Nephron progenitor cell (in vitro differentiated cells): ENCODE data around the gene IL17RB.

Experiments used
- DNase-seq: peaks from one replicate; pipeline ENCODE4 v3.0.0; 2021
- H3K27ac Mint-ChIP-seq: 2 replicates; pipeline ENCODE4 v1.8.0; 2021; ENCODE audit warnings: mild to moderate bottlenecking, moderate library complexity, mixed read lengths
- H3K27me3 Mint-ChIP-seq: 2 replicates; pipeline ENCODE4 v1.8.0; 2021; ENCODE audit warnings: mild to moderate bottlenecking, low read depth, mixed read lengths; ENCODE audit not compliant: poor library complexity
- H3K36me3 Mint-ChIP-seq: 2 replicates; pipeline ENCODE4 v1.8.0; 2021; ENCODE audit warnings: low read depth, mixed read lengths
- H3K4me1 Mint-ChIP-seq: 2 replicates; pipeline ENCODE4 v1.8.0; 2021; ENCODE audit warnings: mixed read lengths
- H3K4me3 Mint-ChIP-seq: 2 replicates; pipeline ENCODE4 v1.8.0; 2021; ENCODE audit warnings: mild to moderate bottlenecking, moderate library complexity, mixed read lengths
- H3K9me3 Mint-ChIP-seq: 2 replicates; pipeline ENCODE4 v1.8.0; 2021; ENCODE audit warnings: mild to moderate bottlenecking, moderate library complexity, mixed read lengths
- TF ChIP-seq, protein P1 (sequence below): fragments of 200-600 bp; sonication (generic); IDR thresholded peaks from 2 replicates; pipeline ENCODE4 v1.5.0; 2021; ENCODE audit warnings: antibody characterized with exemption

IL17RB gene

DNA sequence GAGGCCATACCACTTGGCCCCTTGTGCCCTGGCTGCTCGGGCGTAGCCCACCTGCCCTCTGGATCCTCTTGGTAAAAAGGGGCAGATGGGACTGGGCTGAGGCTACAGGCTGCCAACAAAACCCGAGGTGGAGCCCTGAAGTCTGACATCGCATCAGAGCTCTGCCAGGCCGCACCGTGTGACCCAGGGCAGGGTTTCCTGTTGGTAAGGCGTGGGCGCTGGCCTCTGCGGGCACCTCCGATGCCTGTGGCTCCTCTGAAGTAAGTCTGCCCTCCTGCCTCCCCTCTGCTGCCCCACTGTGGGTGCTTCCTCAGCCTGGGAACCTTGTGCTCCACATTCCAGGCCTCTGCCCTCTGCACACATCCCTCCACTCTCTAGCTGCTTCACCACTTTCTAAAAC, 9.0 kb upstream of the IL17RB start:
- TF ChIP-seq, protein P1, sequence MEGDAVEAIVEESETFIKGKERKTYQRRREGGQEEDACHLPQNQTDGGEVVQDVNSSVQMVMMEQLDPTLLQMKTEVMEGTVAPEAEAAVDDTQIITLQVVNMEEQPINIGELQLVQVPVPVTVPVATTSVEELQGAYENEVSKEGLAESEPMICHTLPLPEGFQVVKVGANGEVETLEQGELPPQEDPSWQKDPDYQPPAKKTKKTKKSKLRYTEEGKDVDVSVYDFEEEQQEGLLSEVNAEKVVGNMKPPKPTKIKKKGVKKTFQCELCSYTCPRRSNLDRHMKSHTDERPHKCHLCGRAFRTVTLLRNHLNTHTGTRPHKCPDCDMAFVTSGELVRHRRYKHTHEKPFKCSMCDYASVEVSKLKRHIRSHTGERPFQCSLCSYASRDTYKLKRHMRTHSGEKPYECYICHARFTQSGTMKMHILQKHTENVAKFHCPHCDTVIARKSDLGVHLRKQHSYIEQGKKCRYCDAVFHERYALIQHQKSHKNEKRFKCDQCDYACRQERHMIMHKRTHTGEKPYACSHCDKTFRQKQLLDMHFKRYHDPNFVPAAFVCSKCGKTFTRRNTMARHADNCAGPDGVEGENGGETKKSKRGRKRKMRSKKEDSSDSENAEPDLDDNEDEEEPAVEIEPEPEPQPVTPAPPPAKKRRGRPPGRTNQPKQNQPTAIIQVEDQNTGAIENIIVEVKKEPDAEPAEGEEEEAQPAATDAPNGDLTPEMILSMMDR, result no peak
- Mint-ChIP-seq H3K27me3 (peaks cover 3% of the 10 kb centered on the region), H3K4me1 (no peaks in the 10 kb centered on the region), H3K4me3 (no peak overlapping the region), H3K36me3 (no peaks in the 10 kb centered on the region), H3K27ac (no peak overlapping the region), H3K9me3 (no peaks in the 10 kb centered on the region)
- no peak for DNase-seq

DNA sequence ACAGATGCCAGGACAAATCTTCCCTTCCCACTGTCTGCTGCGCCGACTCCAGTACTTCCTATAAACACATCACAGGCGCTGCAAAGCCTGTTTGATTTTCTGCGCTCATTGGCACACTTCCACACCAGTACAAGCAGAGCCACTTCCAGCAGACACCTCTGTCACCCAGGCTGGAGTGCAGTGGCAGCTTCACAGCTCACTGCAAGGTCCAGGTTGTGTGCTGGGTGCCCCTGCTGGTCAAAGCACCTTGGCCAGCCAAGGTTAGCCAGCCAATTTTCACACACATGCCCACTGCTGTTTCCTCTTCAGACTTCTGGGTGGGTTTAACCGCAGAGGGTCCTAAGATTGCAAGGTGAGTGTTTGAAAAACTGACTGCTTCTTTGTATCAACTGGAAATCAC, 5.1 kb upstream of the IL17RB start:
- DNase-seq, result no peak

GRCh38 chr3:53842436-53843194, 3.8 kb upstream of the IL17RB start:
- Mint-ChIP-seq H3K36me3 (no peaks in the 10 kb centered on the region), H3K27me3 (peaks cover 33% of the 10 kb centered on the region), H3K9me3 (no peaks in the 10 kb centered on the region), H3K4me3 (no peak overlapping the region), H3K4me1 (peaks cover 24% of the 10 kb centered on the region), H3K27ac (no peak overlapping the region)
- no peak for DNase-seq
- TF ChIP-seq, protein P1, result no peak

More for the DNA sequence above, 5.1 kb upstream of the IL17RB start:
- TF ChIP-seq, protein P1, result no peak
- H3K36me3 Mint-ChIP-seq, result no peaks in the 10 kb centered on the region
- no peak overlapping the region for H3K4me3 Mint-ChIP-seq
- no peaks in the 10 kb centered on the region for H3K9me3 Mint-ChIP-seq
- H3K4me1 Mint-ChIP-seq, result peaks cover 24% of the 10 kb centered on the region
- no peak overlapping the region for H3K27ac Mint-ChIP-seq
- H3K27me3 Mint-ChIP-seq, result peaks cover 21% of the 10 kb centered on the region

GRCh38 chr3:53843195-53844177, 2.9 kb upstream of the IL17RB start:
- Mint-ChIP-seq H3K4me3 (no peak overlapping the region), H3K36me3 (no peaks in the 10 kb centered on the region), H3K9me3 (no peaks in the 10 kb centered on the region), H3K27me3 (peaks cover 42% of the 10 kb centered on the region), H3K27ac (peak overlapping the region; percentile 40), H3K4me1 (peaks cover 24% of the 10 kb centered on the region)
- TF ChIP-seq, protein P1, result no peak
- DNase-seq, result no peak

DNA sequence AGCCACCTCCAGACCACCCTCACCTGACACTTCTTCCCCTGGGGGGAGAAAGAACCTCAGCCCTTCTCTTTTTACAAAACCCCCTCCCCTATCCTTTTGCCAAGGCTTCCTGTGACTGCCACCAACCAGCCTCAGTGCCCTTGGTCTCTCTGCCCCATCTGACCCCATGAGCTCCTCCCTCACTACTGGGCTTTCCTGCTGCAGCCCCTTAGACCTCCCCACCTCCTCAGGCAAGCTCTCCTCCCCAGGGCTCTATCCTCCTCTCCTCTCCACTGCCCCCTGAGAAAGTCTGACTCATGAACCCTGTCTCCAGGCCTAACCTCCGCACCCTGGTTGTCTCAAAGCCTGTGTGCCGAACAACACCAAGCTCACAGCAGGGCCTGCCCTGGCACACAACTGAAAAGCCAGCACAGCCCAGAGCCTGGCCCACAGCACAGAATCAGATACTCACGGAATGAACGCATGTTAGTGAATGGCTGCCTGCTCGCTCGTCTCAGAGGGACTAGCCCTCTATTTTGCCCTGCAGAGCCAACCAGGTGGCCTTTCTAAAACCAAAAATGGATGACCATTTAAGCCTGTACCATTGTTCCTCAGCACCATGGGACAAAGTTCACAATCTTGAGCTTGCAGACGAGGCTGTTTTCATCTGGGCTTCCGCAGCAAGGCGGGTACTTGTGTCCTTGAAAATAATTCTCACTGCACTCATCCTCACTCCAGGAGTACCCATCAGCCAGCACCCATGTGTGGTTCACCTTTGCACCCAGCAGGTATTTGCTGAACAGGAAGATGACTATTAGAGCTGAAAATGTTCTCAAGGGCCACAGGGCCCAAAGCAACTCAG, 1.9 kb upstream of the IL17RB start:
- Mint-ChIP-seq H3K9me3 (no peaks in the 10 kb centered on the region), H3K27ac (no peak overlapping the region), H3K4me3 (peak overlapping the region; percentile 59), H3K27me3 (peaks cover 47% of the 10 kb centered on the region), H3K36me3 (no peaks in the 10 kb centered on the region), H3K4me1 (peaks cover 24% of the 10 kb centered on the region)
- no peak for DNase-seq
- TF ChIP-seq, protein P1, result no peak
